IMR-90 (cell line): Measurements from ENCODE around the gene EPN2. TPM values are rescaled to one million over a fixed set of nuclear protein-coding genes. Genes with fewer than 3 reads are reported as not detected.
A peak's percentile ranks its signal among the peaks of the same experiment; 100 is the strongest.

Experiments
- ATAC-seq: fragments of 200-7000 bp; cut with Tn5 transposase; 2 replicates; pipeline ENCODE4 v1.9.1; 2020; ENCODE audit warnings: low read depth, mild to moderate bottlenecking, moderate library complexity
- BruUV-seq: library from RNA; stranded (reverse); fragments of 400-500 nt; replicated peaks from 2 replicates; lab custom pipeline; 2021; lab: Mats Ljungman, UMichigan
- CTCF ChIA-PET: fragments of 300-600 bp; formaldehyde crosslinking; extraction: SDS; loops from one replicate; lab custom pipeline; 2021; ENCODE audit warnings: antibody characterized with exemption; lab: Yijun Ruan, JAX
- POLR2A ChIA-PET: fragments of 300-600 bp; sonication (Branson Sonifier 250); formaldehyde crosslinking; loops from one replicate; lab custom pipeline; 2022; ENCODE audit warnings: antibody characterized with exemption; ENCODE audit not compliant: unreplicated experiment; lab: Charles Lee
- DNase-seq: peaks from one replicate; pipeline ENCODE4 v3.0.0; 2013
- H2AFZ ChIP-seq: replicated peaks from 2 replicates; pipeline ENCODE3; 2013; ENCODE audit warnings: low read length, mild to moderate bottlenecking; ENCODE audit not compliant: poor library complexity
- H2AK5ac ChIP-seq: 2 replicates; pipeline ENCODE4 v1.6.1; 2013; ENCODE audit warnings: low read depth, low read length, inconsistent platforms
- H2AK9ac ChIP-seq: replicated peaks from 2 replicates; pipeline ENCODE3; 2013; ENCODE audit warnings: mild to moderate bottlenecking, low read depth, low read length, moderate library complexity; ENCODE audit not compliant: poor library complexity
- H2BK120ac ChIP-seq: 2 replicates; pipeline ENCODE4 v1.6.1; 2013; ENCODE audit warnings: low read depth, low read length, inconsistent platforms
- H2BK15ac ChIP-seq: 3 replicates; pipeline ENCODE4 v1.6.1; 2013; ENCODE audit warnings: low read depth, low read length, inconsistent platforms
- H2BK20ac ChIP-seq: 2 replicates; pipeline ENCODE4 v1.6.1; 2013; ENCODE audit warnings: low read depth, mild to moderate bottlenecking, inconsistent platforms, low read length, moderate library complexity
- H2BK5ac ChIP-seq: 2 replicates; pipeline ENCODE4 v1.6.1; 2013; ENCODE audit warnings: mild to moderate bottlenecking, low read depth, low read length, inconsistent platforms; ENCODE audit not compliant: poor library complexity, severe bottlenecking
- H3K14ac ChIP-seq: replicated peaks from 2 replicates; pipeline ENCODE4 v1.6.1; 2013; ENCODE audit warnings: low read depth, low read length, inconsistent platforms
- H3K18ac ChIP-seq: 2 replicates; pipeline ENCODE4 v1.6.1; 2013; ENCODE audit warnings: low read depth, low read length, control low read depth
- H3K23ac ChIP-seq: 2 replicates; pipeline ENCODE4 v1.6.1; 2013; ENCODE audit warnings: low read depth, low read length, inconsistent platforms
- H3K27ac ChIP-seq: 2 replicates; pipeline ENCODE4 v1.5.1; 2013; ENCODE audit warnings: mild to moderate bottlenecking, control low read depth, low read length; ENCODE audit not compliant: insufficient read depth
- H3K27me3 ChIP-seq: 2 replicates; pipeline ENCODE4 v1.6.1; 2013; ENCODE audit warnings: low read length; ENCODE audit not compliant: control insufficient read depth, insufficient read depth
- H3K36me3 ChIP-seq: 2 replicates; pipeline ENCODE4 v1.6.1; 2013; ENCODE audit warnings: low read length, mixed read lengths; ENCODE audit not compliant: control insufficient read depth, insufficient read depth
- H3K4ac ChIP-seq: 2 replicates; pipeline ENCODE4 v1.6.1; 2013; ENCODE audit warnings: low read depth, low read length, inconsistent platforms
- H3K4me1 ChIP-seq: 2 replicates; pipeline ENCODE4 v1.6.1; 2013; ENCODE audit warnings: low read length, mixed read lengths; ENCODE audit not compliant: control insufficient read depth, insufficient read depth
- H3K4me2 ChIP-seq: 2 replicates; pipeline ENCODE4 v1.6.1; 2013; ENCODE audit warnings: low read depth, mild to moderate bottlenecking, control low read depth, low read length, moderate library complexity
- H3K4me3 ChIP-seq: 2 replicates; pipeline ENCODE4 v1.5.1; 2013; ENCODE audit warnings: low read depth, mild to moderate bottlenecking, control low read depth, low read length, moderate library complexity; ENCODE audit not compliant: insufficient read depth
- H3K56ac ChIP-seq: 2 replicates; pipeline ENCODE4 v1.6.1; 2013; ENCODE audit warnings: low read length, inconsistent platforms; ENCODE audit not compliant: insufficient read depth; ENCODE audit errors: extremely low read depth
- H3K79me1 ChIP-seq, 2 experiments: 2 replicates each; pipeline ENCODE4 v1.6.1; 2013; ENCODE audit warnings: low read length in 2 of 2, inconsistent platforms in 1 of 2, low read depth in 1 of 2
- H3K9ac ChIP-seq: 2 replicates; pipeline ENCODE4 v1.6.1; 2013; ENCODE audit warnings: low read depth, low read length, control low read depth
- H3K9me1 ChIP-seq: 2 replicates; pipeline ENCODE4 v1.6.1; 2013; ENCODE audit warnings: low read length, inconsistent platforms; ENCODE audit not compliant: insufficient read depth
- H3K9me3 ChIP-seq: 2 replicates; pipeline ENCODE4 v1.6.1; 2013; ENCODE audit warnings: low read length; ENCODE audit not compliant: control insufficient read depth, insufficient read depth
- H4K20me1 ChIP-seq: 2 replicates; pipeline ENCODE4 v1.6.1; 2013; ENCODE audit warnings: low read length, inconsistent platforms; ENCODE audit not compliant: insufficient read depth
- H4K5ac ChIP-seq: 2 replicates; pipeline ENCODE4 v1.6.1; 2013; ENCODE audit warnings: mild to moderate bottlenecking, low read depth, low read length, control low read depth
- H4K8ac ChIP-seq, 2 experiments: 2 replicates each; pipeline ENCODE4 v1.6.1; 2013; ENCODE audit warnings: low read depth in 2 of 2, low read length in 2 of 2, control low read depth in 1 of 2, inconsistent platforms in 1 of 2
- H4K91ac ChIP-seq: 2 replicates; pipeline ENCODE4 v1.6.1; 2013; ENCODE audit warnings: low read depth, low read length, inconsistent platforms; ENCODE audit not compliant: insufficient read depth
- MXI1 ChIP-seq: IDR thresholded peaks from 2 replicates; pipeline ENCODE4 v1.6.1; 2012; ENCODE audit warnings: low read depth, mild to moderate bottlenecking, low read length, moderate library complexity, borderline replicate concordance
- NFE2L2 ChIP-seq: fragments of 150-350 bp; IDR thresholded peaks from 2 replicates; pipeline ENCODE4 v1.6.1; 2016; ENCODE audit warnings: low read depth, mild to moderate bottlenecking, low read length
- RCOR1 ChIP-seq: IDR thresholded peaks from 2 replicates; pipeline ENCODE4 v1.6.1; 2012; ENCODE audit warnings: mild to moderate bottlenecking, low read length, improper control_type of control experiment; ENCODE audit not compliant: insufficient replicate concordance
- WGBS, 2 experiments: methylation state at CpG; one replicate each; pipeline versions ENCODE4 v1.1.5 to v1.1.7; 2013; ENCODE audit warnings: missing lambda C conversion rate in 2 of 2; ENCODE audit not compliant: insufficient read length in 1 of 2; ENCODE audit errors: extremely low coverage in 2 of 2; 5-methylcytosine and 5-hydroxymethylcytosine counted together
- dilution Hi-C: fragments of 300-500 bp; cut with HindIII; formaldehyde crosslinking; loops from one replicate; pipeline ENCODE4 v1.14.3; 2018; ENCODE audit warnings: low sequenced_read_pairs; ENCODE audit not compliant: unreplicated experiment
- in situ Hi-C: fragments of 300-500 bp; cut with MboI; formaldehyde crosslinking; loops from 3 replicates; pipeline ENCODE4 v1.14.3; 2019; ENCODE audit warnings: low sequenced_read_pairs, inconsistent platforms, mixed read lengths
- intact Hi-C: fragments of 100-400 bp; cut with micrococcal nuclease; formaldehyde crosslinking; loops from 2 replicates; pipeline ENCODE4 v1.10.0; 2022
- polyA plus RNA-seq, 3 experiments: library from polyadenylated mRNA; depleted of rRNA; stranded (reverse); fragments of >200 nt; gene quantifications; 2 replicates each; pipeline ENCODE4 v1.2.3, GENCODE V29; 2012; ENCODE audit warnings: low replicate concordance in 1 of 3
- total RNA-seq: library from RNA; depleted of rRNA; stranded (reverse); fragments of >200 nt; gene quantifications from 2 replicates; pipeline ENCODE4 v1.2.3, GENCODE V29; 2012

EPN2 gene
- total and polyA plus RNA-seq, 2 of the 4 experiments (the other 2 are of a cell fraction), result 14.9 to 25.3 TPM

DNA sequence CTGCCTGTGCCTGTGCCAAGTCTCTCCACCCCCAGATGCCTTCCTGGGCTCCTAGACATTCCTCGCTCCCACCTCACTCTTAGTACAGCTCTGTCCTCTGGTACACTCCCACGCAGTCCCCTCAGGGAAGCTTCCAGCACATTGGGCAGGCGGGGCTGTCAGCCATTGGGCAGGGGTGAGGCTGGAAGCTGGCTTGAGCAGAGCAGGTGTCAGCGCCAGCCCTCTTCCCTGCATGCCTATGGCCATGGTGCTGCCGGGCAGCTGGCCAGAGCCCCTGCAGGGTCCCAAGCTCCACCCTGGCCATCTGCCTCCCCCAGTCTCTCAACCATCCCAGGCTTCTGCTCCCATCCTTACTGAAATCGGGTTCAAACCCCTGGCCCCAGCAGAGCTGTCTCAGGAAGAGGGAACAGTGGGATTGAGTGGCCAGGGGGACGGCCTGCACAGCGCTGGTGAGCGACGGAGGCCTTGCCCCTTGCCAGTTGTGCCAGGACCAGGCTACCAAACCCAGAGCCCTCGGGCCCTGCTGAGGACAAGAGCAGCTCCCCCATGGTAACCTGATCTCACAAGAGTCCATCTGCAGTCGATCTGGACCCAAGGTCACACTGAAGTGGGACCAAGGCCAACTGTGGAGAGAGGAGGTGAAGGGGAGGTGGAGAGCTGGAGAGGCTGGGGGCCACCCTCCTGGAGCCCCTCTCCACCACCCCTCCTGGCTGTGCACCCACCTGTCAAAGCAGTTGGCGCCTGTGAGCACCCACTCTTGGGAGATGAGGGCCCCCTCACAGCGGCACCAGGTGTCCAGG, 127.7 kb downstream of the EPN2 start:
- Histone ChIP-seq H3K4me1 (peaks cover 12% of the 10 kb centered on the region), H3K27ac (no peak overlapping the region), H2BK20ac (no peak overlapping the region), H3K36me3 (no peaks in the 10 kb centered on the region), H3K23ac (no peak overlapping the region), H2BK15ac (no peak overlapping the region), H3K56ac (no peak overlapping the region), H2AFZ (peak overlapping the region; percentile 79), H2BK120ac (no peak overlapping the region; the same call in 1 of the 2 replicates), H3K9me3 (no peaks in the 10 kb centered on the region), H3K9ac (no peak overlapping the region), H3K9me1 (peaks cover 6% of the 10 kb centered on the region; the same call in 1 of the 2 replicates), H3K79me1 (peaks cover 4 to 11% of the 10 kb centered on the region in 2 experiments; a peak in 3 of 4 replicates), H3K18ac (no peak overlapping the region), H2BK5ac (no peak overlapping the region), H3K4ac (no peak overlapping the region), H4K5ac (no peak overlapping the region), H3K4me2 (no peak overlapping the region), H4K8ac (no peak overlapping the region), H2AK5ac (no peak overlapping the region), H3K4me3 (no peak overlapping the region), H4K20me1 (no peaks in the 10 kb centered on the region), H3K27me3 (no peaks in the 10 kb centered on the region), H3K14ac (no peak overlapping the region), H2AK9ac (peak overlapping the region; percentile 73), H4K91ac (no peak overlapping the region)
- ChIA-PET CTCF (interaction anchor here (0.6 to 2.3 kb wide), 2 partner anchors 82 to 194 kb away, joined by 4 to 11 read pairs; no protein-coding TSS in a partner anchor), POLR2A (interaction anchor here (0.6 to 1.2 kb wide), 3 partner anchors 13 to 89 kb away, joined by 3 to 6 read pairs (median 5); no protein-coding TSS in a partner anchor)
- WGBS, 2 experiments, result 83% methylated on average over 2 of the region's 14 CpGs; no CpG with 5 or more reads in 1 of the 2 experiments
- in situ Hi-C loops (loop anchor here (5.0 kb wide), 3 partner anchors 82 to 397 kb away; no protein-coding TSS in a partner anchor), dilution Hi-C loops (no loop called here), intact Hi-C loops (loop anchor here (5.0 kb wide), 2 partner anchors 282 to 307 kb away; partner anchors contain the start of gene ALDH3A2)
- TF ChIP-seq RCOR1, result no peak
- TF ChIP-seq NFE2L2, result no peak
- TF ChIP-seq MXI1, result no peak
- no TSS peak for BruUV-seq
- DNase-seq (no peak), ATAC-seq (no peak)
